Heart left ventricle (tissue), 16 donors: ENCODE measurements around the gene ATP5F1C. TPM values are rescaled to one million over a fixed set of nuclear protein-coding genes. Genes with fewer than 3 reads are reported as not detected.
"Not testable (repeated sequence)": the region's sequence is repeated elsewhere in the genome, so short reads cannot be mapped to it uniquely, and the experiment has no call there.

Experiments
- ATAC-seq, 4 donors: fragments of 200-7000 bp; cut with Tn5 transposase; one replicate each; pipeline ENCODE4 v1.9.1; 2020 to 2022; ENCODE audit warnings: moderate library complexity in 4 of 4, mild to moderate bottlenecking in 3 of 4, moderate number of reproducible peaks in 1 of 4
- DNase-seq, 5 donors: peaks; one replicate each; pipeline ENCODE4 v3.0.0-alpha.2; 2020
- H3K27ac ChIP-seq, 12 donors: fragments of 200-600 bp; sonication (generic) in 4 of 12; one replicate each; pipeline versions ENCODE4 v1.5.0 to v1.8.0; 2016 to 2022; ENCODE audit warnings: mild to moderate bottlenecking in 2 of 12
- H3K27me3 ChIP-seq, 9 donors: fragments of 200-600 bp; sonication (generic) in 2 of 9; one replicate each; pipeline versions ENCODE4 v1.5.1 to v1.8.0; 2016 to 2022; ENCODE audit warnings: mild to moderate bottlenecking in 3 of 9
- H3K36me3 ChIP-seq, 9 donors: fragments of 200-600 bp; sonication (generic) in 2 of 9; one replicate each; pipeline versions ENCODE4 v1.5.0 to v1.8.0; 2018 to 2022; ENCODE audit warnings: mild to moderate bottlenecking in 2 of 9
- H3K4me1 ChIP-seq, 12 donors: fragments of 200-600 bp; sonication (generic) in 4 of 12; one replicate each; pipeline versions ENCODE4 v1.5.0 to v1.8.0; 2016 to 2022; ENCODE audit warnings: mild to moderate bottlenecking in 3 of 12
- H3K4me3 ChIP-seq, 12 donors: fragments of 200-600 bp; sonication (generic) in 4 of 12; one replicate each; pipeline versions ENCODE4 v1.5.0 to v1.8.0; 2017 to 2022; ENCODE audit warnings: mild to moderate bottlenecking in 9 of 12, moderate library complexity in 4 of 12
- H3K9me3 ChIP-seq, 12 donors: fragments of 200-600 bp; sonication (generic) in 4 of 12; one replicate each; pipeline versions ENCODE4 v1.5.0 to v1.8.0; 2016 to 2022; ENCODE audit warnings: mild to moderate bottlenecking in 1 of 12
- POLR2A ChIP-seq, 2 donors: fragments of 450-650 bp; IDR thresholded peaks; one replicate each; pipeline ENCODE4 v1.6.1; 2017; ENCODE audit warnings: antibody characterized with exemption in 2 of 2, mild to moderate bottlenecking in 2 of 2, moderate library complexity in 2 of 2
- WGBS, 4 donors: extraction: QIAGEN DNeasy Blood & Tissue Kit in 2 of 4; methylation state at CpG; one replicate each; pipeline versions ENCODE4 v1.1.5 to v1.1.7; 2013 to 2018; 5-methylcytosine and 5-hydroxymethylcytosine counted together
- intact Hi-C, 10 donors: fragments of 100-400 bp; cut with DNase I; formaldehyde crosslinking; loops; one replicate each; pipeline versions ENCODE4 v1.11.1 to v1.14.2; 2022
- long read RNA-seq, 3 donors: library from polyadenylated mRNA; unstranded; transcript quantifications; one replicate each; pipeline ENCODE4 v2.0.0, GENCODE V29; 2020 to 2021
- polyA plus RNA-seq, 2 donors: library from polyadenylated mRNA; stranded (reverse); fragments of 200-250 nt; gene quantifications; one replicate each; pipeline ENCODE4 v1.2.3, GENCODE V29; 2013
- total RNA-seq, 9 donors: library from RNA; depleted of rRNA in 2 of 9; stranded (reverse); fragments of >200 nt in 2 of 9; fragmentation: NEBNext Ultra II Directional in 3 of 9; extraction: Animal tissue kit (Norgen Biotek cat#: 25700) in 3 of 9; gene quantifications; one replicate each; pipeline versions ENCODE4 v1.1.0 to v1.2.4, GENCODE V29; 2016 to 2023
- TF ChIP-seq, protein P1 (sequence below), 12 donors: fragments of 200-600 bp; sonication (generic) in 4 of 12; IDR thresholded peaks; one replicate each; pipeline versions ENCODE4 v1.5.0 to v1.8.0; 2018 to 2022; ENCODE audit warnings: antibody characterized with exemption in 12 of 12, mild to moderate bottlenecking in 5 of 12
- donor health status: ischemic (EF 13 %, LVEDD 7.1; RV severe dilation, severe dysfunction).
- donor health status: healthy with polysubstance abuse.
- donor health status: DM: no; HTN: yes; CAD: no.
- donor health status: DM: no; HTN: no; CAD: no.
- donor health status: ischemic (EF 25% LVEDD 6.9; RV normal size, moderate dysfunction).
- donor health status: ischemic (EF 25% LVEDD 5.7; RV mildly dilated, moderate dysfunction).
- donor health status: healthy.
- donor health status: DM: yes; HTN: yes; CAD: no.
- donor health status: ischemic (EF 35%, LVEDD 5.7; RV mildly dilated, moderate dysfunction).
- donor health status: nonischemic (EF 11% LVEDD 7.7; RV severe dilation, severe dysfunction).
- donor health status: DM: yes; HTN: yes; CAD: no.
- donor health status: PGD.
- donor health status: ischemic (EF 29% LVEDD 5.4; RV normal size, mild dysfunction).
- donor health status: nonischemic (EF 23%, LVEDD 6.1; RV moderate dilation, normal function).

Gene ATP5F1C
- 1,000 to 10,000 TPM in 1 of 9 donors, 100 to 1,000 TPM in 8; 492 to 1,259 (median 784) TPM for total RNA-seq
- polyA plus RNA-seq = 1,000 to 10,000 TPM in 1 of 2 donors, 100 to 1,000 TPM in 1; 963 to 1,062 TPM
- long read RNA-seq, donor 1, transcript ATP5F1C-201 (9 exons, 1,078 nt) = major isoform, 845 of 918 reads
- long read RNA-seq, donor 1, transcript ATP5F1C-202 (10 exons, 1,163 nt) = minor isoform, 7 of 918 reads
- long read RNA-seq, donor 1, partial matches to known transcripts = 45 of 918 reads
- long read RNA-seq, donor 1, other reads (novel, unspliced or antisense) = 21 of 918 reads
- long read RNA-seq, donor 2, transcript ATP5F1C-202 (10 exons, 1,163 nt) = minor isoform, 35 of 2,638 reads
- long read RNA-seq, donor 2, transcript ATP5F1C-201 (9 exons, 1,078 nt) = major isoform, 2,378 of 2,638 reads
- long read RNA-seq, donor 2, partial matches to known transcripts = 137 of 2,638 reads
- long read RNA-seq, donor 2, other reads (novel, unspliced or antisense) = 85 of 2,638 reads
- long read RNA-seq, donor 3, transcript ATP5F1C-201 (9 exons, 1,078 nt) = major isoform, 528 of 579 reads
- long read RNA-seq, donor 3, transcript ATP5F1C-202 (10 exons, 1,163 nt) = minor isoform, 8 of 579 reads
- long read RNA-seq, donor 3, partial matches to known transcripts = 26 of 579 reads
- long read RNA-seq, donor 3, other reads (novel, unspliced or antisense) = 17 of 579 reads

DNA sequence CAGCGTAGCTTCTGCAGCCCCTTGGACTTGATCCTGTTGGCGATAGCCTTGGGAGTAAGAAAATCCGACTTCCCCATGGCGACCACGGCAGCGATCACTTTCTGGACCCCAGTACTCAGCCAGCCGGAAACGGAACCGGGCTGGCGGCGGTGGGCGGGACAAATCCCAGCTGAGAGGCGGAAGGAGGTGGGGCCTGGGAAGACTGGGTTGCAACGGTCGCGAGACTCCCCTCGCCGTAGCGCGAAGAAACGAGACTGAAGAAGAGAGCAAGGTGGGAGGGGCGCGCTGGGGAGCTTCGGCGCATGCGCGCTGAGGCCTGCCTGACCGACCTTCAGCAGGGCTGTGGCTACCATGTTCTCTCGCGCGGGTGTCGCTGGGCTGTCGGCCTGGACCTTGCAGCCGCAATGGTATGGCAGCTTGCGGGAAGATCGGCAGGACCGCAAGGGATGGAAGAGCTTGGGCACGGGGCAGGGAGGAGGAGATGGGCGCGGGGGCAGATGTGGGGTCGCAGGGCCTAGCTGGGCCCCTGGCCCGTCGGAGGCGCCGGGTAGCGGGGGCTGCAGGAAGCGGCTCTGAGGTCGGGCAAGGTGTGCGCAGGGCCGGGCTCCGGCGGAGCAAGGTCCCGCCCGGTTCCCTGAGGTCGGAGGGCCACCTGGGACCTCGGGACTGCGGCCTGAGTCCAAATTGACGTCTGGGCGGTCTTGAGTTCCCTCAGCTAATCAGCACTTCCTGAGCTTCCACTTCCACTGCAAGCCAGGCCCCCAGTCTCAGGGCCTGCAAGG, at the start of gene ATP5F1C, which contains the start of gene KIN:
ATP5F1C (plus strand) TSS at position 321 of the 782 bp plus-strand sequence; CDS start at position 352, 31 bp downstream.
KIN (minus strand) TSS at position 137 of the 782 bp plus-strand sequence; CDS start at position 77, 60 bp downstream.
- ATAC-seq (peak; percentile 96 to 98 (median 98)), DNase-seq (peak; percentile 97 to 98 (median 98))
- 0 to 1% (median 1%) methylated on average over 46 to 59 of the region's 59 CpGs for WGBS, 4 donors
- H3K27ac ChIP-seq = peak within 1 kb of the TSS; percentile 92 to 98 (median 95)
- H3K9me3 ChIP-seq = no peaks in the 10 kb centered on the region
- peaks cover 6 to 59% (median 47%) of the 10 kb centered on the region in 12 donors for H3K4me1 ChIP-seq
- H3K4me3 ChIP-seq = peak within 1 kb of the TSS; percentile 76 to 97 (median 89)
- peaks cover 0 to 24% (median 5%) of the 10 kb centered on the region in 9 donors for H3K36me3 ChIP-seq
- no peaks in the 10 kb centered on the region for H3K27me3 ChIP-seq
- intact Hi-C loops = loop anchor here in 4 of 10 donors (2.0 kb wide), 1 partner anchor 31 kb away; the partner anchor contains the start of gene TAF3 (in 4 of the 4)
- peak; percentile 63 to 89 for TF ChIP-seq POLR2A (IDR thresholded peaks at IDR 0.05)
- TF ChIP-seq, protein P1, sequence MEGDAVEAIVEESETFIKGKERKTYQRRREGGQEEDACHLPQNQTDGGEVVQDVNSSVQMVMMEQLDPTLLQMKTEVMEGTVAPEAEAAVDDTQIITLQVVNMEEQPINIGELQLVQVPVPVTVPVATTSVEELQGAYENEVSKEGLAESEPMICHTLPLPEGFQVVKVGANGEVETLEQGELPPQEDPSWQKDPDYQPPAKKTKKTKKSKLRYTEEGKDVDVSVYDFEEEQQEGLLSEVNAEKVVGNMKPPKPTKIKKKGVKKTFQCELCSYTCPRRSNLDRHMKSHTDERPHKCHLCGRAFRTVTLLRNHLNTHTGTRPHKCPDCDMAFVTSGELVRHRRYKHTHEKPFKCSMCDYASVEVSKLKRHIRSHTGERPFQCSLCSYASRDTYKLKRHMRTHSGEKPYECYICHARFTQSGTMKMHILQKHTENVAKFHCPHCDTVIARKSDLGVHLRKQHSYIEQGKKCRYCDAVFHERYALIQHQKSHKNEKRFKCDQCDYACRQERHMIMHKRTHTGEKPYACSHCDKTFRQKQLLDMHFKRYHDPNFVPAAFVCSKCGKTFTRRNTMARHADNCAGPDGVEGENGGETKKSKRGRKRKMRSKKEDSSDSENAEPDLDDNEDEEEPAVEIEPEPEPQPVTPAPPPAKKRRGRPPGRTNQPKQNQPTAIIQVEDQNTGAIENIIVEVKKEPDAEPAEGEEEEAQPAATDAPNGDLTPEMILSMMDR (IDR thresholded peaks at IDR 0.05) = no peak

DNA sequence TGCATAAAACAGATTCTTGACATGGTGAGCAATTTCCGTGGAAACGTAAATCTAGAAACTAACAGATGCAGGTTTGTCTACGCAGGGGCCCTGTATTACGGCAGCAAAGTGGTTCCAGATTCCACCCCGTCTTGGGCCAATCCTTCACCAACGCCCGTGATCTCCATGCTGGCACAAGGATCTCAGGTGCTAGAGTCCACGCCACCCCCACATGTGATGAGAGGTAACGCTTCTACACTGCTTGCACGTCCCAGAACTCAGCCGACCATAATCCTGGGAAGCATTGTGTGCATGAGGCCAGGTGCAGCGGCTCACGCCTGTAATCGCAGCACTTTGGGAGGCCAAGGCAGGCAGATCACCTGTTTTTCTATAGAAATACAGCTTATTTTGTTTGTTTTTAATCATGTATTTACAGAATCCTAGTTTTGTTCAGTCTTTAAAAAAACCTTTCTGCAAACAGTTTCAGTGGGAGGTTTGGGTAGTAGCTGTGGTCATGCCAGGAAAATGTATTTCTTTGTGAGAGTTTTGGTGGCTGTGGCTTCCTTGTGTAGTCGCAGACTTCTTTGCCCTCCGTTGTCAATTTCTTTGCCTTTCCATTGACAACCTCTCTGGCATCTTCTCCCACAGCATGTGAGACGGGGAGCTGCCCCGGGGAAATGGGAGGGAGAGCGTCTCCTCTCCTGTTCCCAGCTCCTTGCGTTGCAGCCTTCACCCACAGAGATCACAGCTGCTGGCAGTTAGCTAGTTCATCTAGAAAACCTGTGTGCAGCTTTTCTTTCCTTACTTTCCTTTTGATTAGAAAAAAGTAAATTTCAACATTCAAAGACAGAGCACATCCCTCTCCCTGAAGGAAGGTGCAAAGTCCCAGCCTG, 49.2 kb upstream of the ATP5F1C start:
- WGBS, 4 donors = 84 to 87% (median 85%) methylated on average over 20 of the region's 20 CpGs
- Histone ChIP-seq H3K4me3 (no peak overlapping the region), H3K27ac (no peak overlapping the region), H3K9me3 (no peaks in the 10 kb centered on the region), H3K36me3 (no peaks in the 10 kb centered on the region), H3K4me1 (no peaks in the 10 kb centered on the region), H3K27me3 (no peaks in the 10 kb centered on the region)
- ATAC-seq (no peak), DNase-seq (no peak)
- intact Hi-C loops = no loop called here
- TF ChIP-seq POLR2A (IDR thresholded peaks at IDR 0.05) = no peak
- TF ChIP-seq, protein P1 (IDR thresholded peaks at IDR 0.05) = no peak

- no peak overlapping the region for H3K4me3 ChIP-seq
- H3K36me3 ChIP-seq = no peaks in the 10 kb centered on the region
- H3K27me3 ChIP-seq = no peaks in the 10 kb centered on the region
- intact Hi-C loops = no loop called here
- DNase-seq (no peak), ATAC-seq (no peak)
- 91 to 94% (median 92%) methylated on average over 8 of the region's 8 CpGs for WGBS, 4 donors
- no peaks in the 10 kb centered on the region for H3K9me3 ChIP-seq
- no peak overlapping the region for H3K27ac ChIP-seq
- TF ChIP-seq POLR2A (IDR thresholded peaks at IDR 0.05) = no peak
- TF ChIP-seq, protein P1 (IDR thresholded peaks at IDR 0.05) = no peak
- H3K4me1 ChIP-seq = no peaks in the 10 kb centered on the region
Measured at GRCh38 chr10:7744307-7744706, 43.7 kb upstream of the ATP5F1C start.

GRCh38 chr10:7748637-7749036, 39.3 kb upstream of the ATP5F1C start:
- DNase-seq, H3K9me3 ChIP-seq, intact Hi-C loops, H3K4me3 ChIP-seq, ATAC-seq, H3K27ac ChIP-seq, H3K4me1 ChIP-seq, H3K27me3 ChIP-seq: not testable (repeated sequence)
- H3K36me3 ChIP-seq = peaks cover 3 to 39% (median 31%) of the 10 kb centered on the region in 9 donors
- WGBS, 4 donors = 88 to 94% (median 89%) methylated on average over 7 of the region's 7 CpGs
